Endothelial cell of umbilical vein (primary cell): ENCODE data around the gene GPR25. TPM values are rescaled to one million over a fixed set of nuclear protein-coding genes. Genes with fewer than 3 reads are reported as not detected.

Source experiments
- BruUV-seq: library from RNA; stranded (reverse); fragments of 400-500 nt; replicated peaks from 2 replicates; lab custom pipeline; 2021; lab: Mats Ljungman, UMichigan
- CTCF ChIA-PET: fragments of 300-600, 350-600 bp; sonication (Branson Sonifier 250); formaldehyde crosslinking; loops from one replicate; lab custom pipeline; 2021; ENCODE audit warnings: antibody characterized with exemption, inconsistent platforms; lab: Charles Lee
- POLR2A ChIA-PET: fragments of 300-600, 350-600 bp; sonication (Branson Sonifier 250); formaldehyde crosslinking; loops from one replicate; lab custom pipeline; 2021; ENCODE audit warnings: antibody characterized with exemption, inconsistent platforms; lab: Charles Lee
- DNase-seq: peaks from one replicate; pipeline ENCODE4 v3.0.0-alpha.2; 2011; ENCODE audit warnings: low read depth, low spot score
- FAIRE-seq: peaks from 2 replicates; lab custom pipeline; 2011; peaks lifted over from hg19 to GRCh38; lab: Jason Lieb, UNC
- H2AFZ ChIP-seq: 2 replicates; pipeline ENCODE4 v1.6.0; 2012; ENCODE audit warnings: low read depth, low read length, control low read depth, inconsistent platforms
- H3K27ac ChIP-seq: 2 replicates; pipeline ENCODE4 v1.5.1; 2011; ENCODE audit warnings: low read depth, mild to moderate bottlenecking, control low read depth, low read length, moderate library complexity; ENCODE audit not compliant: insufficient read depth
- H3K27me3 ChIP-seq, 2 experiments: 2 replicates each; pipeline versions ENCODE4 v1.6.0 to v1.6.1; 2011; ENCODE audit warnings: low read length in 2 of 2, mixed read lengths in 1 of 2; ENCODE audit not compliant: control insufficient read depth in 2 of 2, insufficient read depth in 2 of 2
- H3K36me3 ChIP-seq, 2 experiments: 2 replicates in 1 of 2; 3 replicates in 1 of 2; pipeline ENCODE4 v1.5.1; 2011; ENCODE audit warnings: low read length in 2 of 2, mild to moderate bottlenecking in 1 of 2, moderate library complexity in 1 of 2; ENCODE audit not compliant: control insufficient read depth in 2 of 2, insufficient read depth in 2 of 2; ENCODE audit errors: extremely low read depth in 1 of 2
- H3K4me1 ChIP-seq: 3 replicates; pipeline ENCODE4 v1.5.1; 2011; ENCODE audit warnings: mild to moderate bottlenecking, low read length; ENCODE audit not compliant: control insufficient read depth, insufficient read depth; ENCODE audit errors: extremely low read depth
- H3K4me2 ChIP-seq: 2 replicates; pipeline ENCODE4 v1.6.1; 2011; ENCODE audit warnings: low read length, control low read depth, mixed read lengths; ENCODE audit not compliant: insufficient read depth
- H3K4me3 ChIP-seq, 3 experiments: fragments of 200-600 bp in 1 of 3; sonication (generic), shearing (Covaris generic) in 1 of 3; replicated peaks in 1 of 3; 2 replicates each; pipeline ENCODE4 v1.5.1; 2011 to 2016; ENCODE audit warnings: control low read depth in 3 of 3, low read length in 3 of 3, mild to moderate bottlenecking in 2 of 3, inconsistent platforms in 1 of 3, low read depth in 1 of 3, moderate library complexity in 1 of 3; ENCODE audit not compliant: insufficient read depth in 1 of 3
- H3K79me2 ChIP-seq: 2 replicates; pipeline ENCODE4 v1.6.0; 2012; ENCODE audit warnings: low read length, inconsistent platforms; ENCODE audit not compliant: control insufficient read depth, insufficient read depth
- H3K9ac ChIP-seq: replicated peaks from 2 replicates; pipeline ENCODE3; 2011; ENCODE audit warnings: low read length, control low read depth; ENCODE audit not compliant: insufficient read depth; ENCODE audit errors: extremely low read depth
- H3K9me1 ChIP-seq: replicated peaks from 3 replicates; pipeline ENCODE4 v1.6.0; 2011; ENCODE audit warnings: mild to moderate bottlenecking, low read length; ENCODE audit not compliant: control insufficient read depth, insufficient read depth; ENCODE audit errors: extremely low read depth
- H3K9me3 ChIP-seq: replicated peaks from 2 replicates; pipeline ENCODE4 v1.5.1; 2012; ENCODE audit warnings: low read length, inconsistent platforms; ENCODE audit not compliant: control insufficient read depth, insufficient read depth
- H4K20me1 ChIP-seq: replicated peaks from 2 replicates; pipeline ENCODE3; 2011; ENCODE audit warnings: mild to moderate bottlenecking, low read length; ENCODE audit not compliant: control insufficient read depth, insufficient read depth; ENCODE audit errors: extremely low read depth
- EZH2 ChIP-seq: IDR thresholded peaks from 2 replicates; pipeline ENCODE4 v1.6.1; 2012; ENCODE audit warnings: borderline replicate concordance, low read depth, mild to moderate bottlenecking, moderate library complexity, low read length, inconsistent platforms; ENCODE audit not compliant: severe bottlenecking
- FOS ChIP-seq: IDR thresholded peaks from 2 replicates; pipeline ENCODE4 v1.6.1; 2011; ENCODE audit warnings: mild to moderate bottlenecking, low read length, moderate library complexity, borderline replicate concordance; ENCODE audit not compliant: insufficient read depth
- GATA2 ChIP-seq: IDR thresholded peaks from 2 replicates; pipeline ENCODE4 v1.7.0; 2011; ENCODE audit warnings: low read depth, mild to moderate bottlenecking, moderate library complexity, mixed read lengths, low read length; ENCODE audit not compliant: insufficient read length, insufficient read depth
- JUN ChIP-seq: IDR thresholded peaks from 2 replicates; pipeline ENCODE4 v1.6.1; 2011; ENCODE audit warnings: borderline replicate concordance, low read depth; ENCODE audit not compliant: insufficient read length, insufficient read depth
- MYC ChIP-seq: IDR thresholded peaks from one replicate; pipeline ENCODE4 v1.6.1; 2011; ENCODE audit warnings: mild to moderate bottlenecking, low read depth, low read length
- POLR2A ChIP-seq: IDR thresholded peaks from 2 replicates; pipeline ENCODE4 v1.6.1; 2012; ENCODE audit warnings: low read depth, mild to moderate bottlenecking, control low read depth, low read length
- POLR2AphosphoS5 ChIP-seq: IDR thresholded peaks from 2 replicates; pipeline ENCODE4 v1.6.1; 2012; ENCODE audit warnings: low read depth, mild to moderate bottlenecking, control low read depth, low read length, moderate library complexity; ENCODE audit not compliant: insufficient read depth
- dilution Hi-C: fragments of 300-500 bp; cut with MboI; formaldehyde crosslinking; loops from one replicate; pipeline ENCODE4 v1.15.0; 2019; ENCODE audit warnings: low sequenced_read_pairs; ENCODE audit not compliant: extremely low pct_ligation_motif_present
- intact Hi-C: fragments of 100-400 bp; cut with micrococcal nuclease; formaldehyde crosslinking; loops from one replicate; pipeline ENCODE4 v1.10.0; 2022
- polyA plus RNA-seq, 4 experiments: library from polyadenylated mRNA; depleted of rRNA in 3 of 4; stranded (reverse) in 3 of 4; unstranded in 1 of 4; fragments of >200 nt; gene quantifications; 2 replicates each; pipeline versions ENCODE4 v1.2.1 to v1.2.3, GENCODE V29; 2011 to 2012; ENCODE audit warnings: missing spikeins in 1 of 4
- total RNA-seq: library from RNA; stranded (reverse); gene quantifications from 2 replicates; pipeline ENCODE4 v1.2.3, GENCODE V29; 2021
- TF ChIP-seq, protein P1 (sequence below): IDR thresholded peaks from 2 replicates; pipeline ENCODE4 v1.6.1; 2011; ENCODE audit not compliant: insufficient read depth, insufficient read length
- TF ChIP-seq, protein P2 (sequence below), 2 donors: IDR thresholded peaks; 1 replicate in 1 of 2; 2 replicates in 1 of 2; pipeline ENCODE4 v1.5.1; 2011; ENCODE audit warnings: low read length in 2 of 2, mild to moderate bottlenecking in 2 of 2, moderate library complexity in 2 of 2, control low read depth in 1 of 2, inconsistent platforms in 1 of 2, low read depth in 1 of 2; ENCODE audit not compliant: insufficient read depth in 1 of 2; ENCODE audit errors: extremely low read depth in 1 of 2

GPR25 gene
- total and polyA plus RNA-seq, 2 donors (not counting 3 experiments of a cell fraction or from before 2014, with no cell fraction given): not detected

DNA sequence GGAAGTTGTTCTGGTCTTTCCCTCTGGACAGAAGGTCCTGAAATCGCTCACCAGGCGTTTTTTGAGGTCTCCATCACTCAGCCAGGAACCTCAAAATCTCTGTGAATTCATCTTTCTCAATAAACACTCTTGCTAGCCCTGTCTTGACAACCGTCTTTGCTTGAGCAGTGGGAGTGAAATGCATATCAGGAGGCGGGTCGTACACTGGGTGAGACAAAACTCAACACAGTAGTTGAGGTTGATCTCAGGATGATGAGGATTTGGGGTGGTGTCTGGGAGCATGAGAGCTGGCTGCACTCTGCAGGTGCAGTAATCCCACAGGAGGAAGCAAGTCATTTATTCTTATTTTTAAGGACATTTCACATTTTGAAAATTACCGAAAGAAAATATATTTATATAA, 1.9 kb downstream of the GPR25 start:
- Histone ChIP-seq H3K27ac (no peak overlapping the region), H3K9me1 (no peaks in the 10 kb centered on the region), H3K4me1 (peaks cover 10% of the 10 kb centered on the region), H3K4me2 (no peak overlapping the region), H2AFZ (no peak overlapping the region), H3K9me3 (no peaks in the 10 kb centered on the region), H4K20me1 (no peaks in the 10 kb centered on the region), H3K79me2 (no peaks in the 10 kb centered on the region), H3K9ac (no peak overlapping the region), H3K4me3 (no peak overlapping the region), H3K27me3 (peaks cover 54 to 60% of the 10 kb centered on the region in 2 experiments), H3K36me3 (no peaks in the 10 kb centered on the region)
- no peak for FAIRE-seq
- no peak for TF ChIP-seq FOS
- TF ChIP-seq POLR2A: no peak
- TF ChIP-seq MYC: no peak
- TF ChIP-seq EZH2: no peak
- TF ChIP-seq, protein P1, sequence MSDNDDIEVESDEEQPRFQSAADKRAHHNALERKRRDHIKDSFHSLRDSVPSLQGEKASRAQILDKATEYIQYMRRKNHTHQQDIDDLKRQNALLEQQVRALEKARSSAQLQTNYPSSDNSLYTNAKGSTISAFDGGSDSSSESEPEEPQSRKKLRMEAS: no peak
- no peak for TF ChIP-seq POLR2AphosphoS5
- TF ChIP-seq GATA2: no peak
- TF ChIP-seq, protein P2, sequence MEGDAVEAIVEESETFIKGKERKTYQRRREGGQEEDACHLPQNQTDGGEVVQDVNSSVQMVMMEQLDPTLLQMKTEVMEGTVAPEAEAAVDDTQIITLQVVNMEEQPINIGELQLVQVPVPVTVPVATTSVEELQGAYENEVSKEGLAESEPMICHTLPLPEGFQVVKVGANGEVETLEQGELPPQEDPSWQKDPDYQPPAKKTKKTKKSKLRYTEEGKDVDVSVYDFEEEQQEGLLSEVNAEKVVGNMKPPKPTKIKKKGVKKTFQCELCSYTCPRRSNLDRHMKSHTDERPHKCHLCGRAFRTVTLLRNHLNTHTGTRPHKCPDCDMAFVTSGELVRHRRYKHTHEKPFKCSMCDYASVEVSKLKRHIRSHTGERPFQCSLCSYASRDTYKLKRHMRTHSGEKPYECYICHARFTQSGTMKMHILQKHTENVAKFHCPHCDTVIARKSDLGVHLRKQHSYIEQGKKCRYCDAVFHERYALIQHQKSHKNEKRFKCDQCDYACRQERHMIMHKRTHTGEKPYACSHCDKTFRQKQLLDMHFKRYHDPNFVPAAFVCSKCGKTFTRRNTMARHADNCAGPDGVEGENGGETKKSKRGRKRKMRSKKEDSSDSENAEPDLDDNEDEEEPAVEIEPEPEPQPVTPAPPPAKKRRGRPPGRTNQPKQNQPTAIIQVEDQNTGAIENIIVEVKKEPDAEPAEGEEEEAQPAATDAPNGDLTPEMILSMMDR (IDR thresholded peaks at IDR 0.05; ENCODE audit: extremely low read depth in 1 of 2, insufficient read depth in 1 of 2, low read depth in 1 of 2, low read length in 2 of 2): no peak
- TF ChIP-seq JUN: no peak
- no TSS peak for BruUV-seq
- no peak for DNase-seq
- intact Hi-C loops: no loop called here
- dilution Hi-C loops: no loop called here
- CTCF ChIA-PET: interaction anchor here (0.6 to 0.9 kb wide), 2 partner anchors 14 to 252 kb away, joined by 4 read pairs; no protein-coding TSS in a partner anchor
- POLR2A ChIA-PET: interaction anchor here (0.5 kb wide), 1 partner anchor 67 kb away, joined by 3 read pairs; no protein-coding TSS in a partner anchor
